HL-60 (cell line): ENCODE data around the gene TMEM258.

Source experiments
- DNase-seq, 2 experiments: peaks; one replicate each; pipeline ENCODE4 v3.0.0-alpha.2; 2010 to 2020; ENCODE audit warnings: low read depth in 1 of 2, low spot score in 1 of 2
- H3K27ac ChIP-seq: fragments of 250-450 bp; sonication (Bioruptor Pico); replicated peaks from 2 replicates; pipeline ENCODE4 v1.5.1; 2020; ENCODE audit warnings: mild to moderate bottlenecking, moderate library complexity
- H3K27me3 ChIP-seq: fragments of 250-450 bp; sonication (Bioruptor Pico); 2 replicates; pipeline ENCODE4 v1.5.1; 2021; ENCODE audit warnings: mild to moderate bottlenecking, moderate library complexity; ENCODE audit not compliant: insufficient read depth, poor library complexity, severe bottlenecking
- H3K4me3 ChIP-seq: replicated peaks from 2 replicates; pipeline ENCODE4 v1.5.1; 2011; ENCODE audit warnings: mild to moderate bottlenecking, control low read depth, low read length; ENCODE audit not compliant: insufficient read depth
- GABPA ChIP-seq: IDR thresholded peaks from 2 replicates; pipeline ENCODE4 v1.6.1; 2012; ENCODE audit warnings: low read depth
- POLR2AphosphoS5 ChIP-seq: IDR thresholded peaks from 2 replicates; pipeline ENCODE4 v1.6.1; 2012; ENCODE audit warnings: low read depth
- SPI1 ChIP-seq: IDR thresholded peaks from 2 replicates; pipeline ENCODE4 v1.6.1; 2012; ENCODE audit warnings: low read depth, mild to moderate bottlenecking, borderline replicate concordance
- TF ChIP-seq, protein P1 (sequence below): IDR thresholded peaks from one replicate; pipeline ENCODE4 v1.5.1; 2011; ENCODE audit warnings: low read length, control low read depth, inconsistent platforms; ENCODE audit not compliant: insufficient read depth
- TF ChIP-seq, protein P2 (sequence below): IDR thresholded peaks from 2 replicates; pipeline ENCODE4 v1.6.1; 2012; ENCODE audit warnings: low read depth; ENCODE audit not compliant: insufficient replicate concordance

TMEM258 gene

GRCh38 chr11:61814958-61815789, 22.8 kb upstream of the TMEM258 start:
- no peak; the same call in none of the 2 replicates for TF ChIP-seq POLR2AphosphoS5
- TF ChIP-seq GABPA = no peak
- TF ChIP-seq, protein P1, sequence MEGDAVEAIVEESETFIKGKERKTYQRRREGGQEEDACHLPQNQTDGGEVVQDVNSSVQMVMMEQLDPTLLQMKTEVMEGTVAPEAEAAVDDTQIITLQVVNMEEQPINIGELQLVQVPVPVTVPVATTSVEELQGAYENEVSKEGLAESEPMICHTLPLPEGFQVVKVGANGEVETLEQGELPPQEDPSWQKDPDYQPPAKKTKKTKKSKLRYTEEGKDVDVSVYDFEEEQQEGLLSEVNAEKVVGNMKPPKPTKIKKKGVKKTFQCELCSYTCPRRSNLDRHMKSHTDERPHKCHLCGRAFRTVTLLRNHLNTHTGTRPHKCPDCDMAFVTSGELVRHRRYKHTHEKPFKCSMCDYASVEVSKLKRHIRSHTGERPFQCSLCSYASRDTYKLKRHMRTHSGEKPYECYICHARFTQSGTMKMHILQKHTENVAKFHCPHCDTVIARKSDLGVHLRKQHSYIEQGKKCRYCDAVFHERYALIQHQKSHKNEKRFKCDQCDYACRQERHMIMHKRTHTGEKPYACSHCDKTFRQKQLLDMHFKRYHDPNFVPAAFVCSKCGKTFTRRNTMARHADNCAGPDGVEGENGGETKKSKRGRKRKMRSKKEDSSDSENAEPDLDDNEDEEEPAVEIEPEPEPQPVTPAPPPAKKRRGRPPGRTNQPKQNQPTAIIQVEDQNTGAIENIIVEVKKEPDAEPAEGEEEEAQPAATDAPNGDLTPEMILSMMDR = no peak
- no peak; the same call in 1 of the 2 replicates for TF ChIP-seq SPI1
- TF ChIP-seq, protein P2, sequence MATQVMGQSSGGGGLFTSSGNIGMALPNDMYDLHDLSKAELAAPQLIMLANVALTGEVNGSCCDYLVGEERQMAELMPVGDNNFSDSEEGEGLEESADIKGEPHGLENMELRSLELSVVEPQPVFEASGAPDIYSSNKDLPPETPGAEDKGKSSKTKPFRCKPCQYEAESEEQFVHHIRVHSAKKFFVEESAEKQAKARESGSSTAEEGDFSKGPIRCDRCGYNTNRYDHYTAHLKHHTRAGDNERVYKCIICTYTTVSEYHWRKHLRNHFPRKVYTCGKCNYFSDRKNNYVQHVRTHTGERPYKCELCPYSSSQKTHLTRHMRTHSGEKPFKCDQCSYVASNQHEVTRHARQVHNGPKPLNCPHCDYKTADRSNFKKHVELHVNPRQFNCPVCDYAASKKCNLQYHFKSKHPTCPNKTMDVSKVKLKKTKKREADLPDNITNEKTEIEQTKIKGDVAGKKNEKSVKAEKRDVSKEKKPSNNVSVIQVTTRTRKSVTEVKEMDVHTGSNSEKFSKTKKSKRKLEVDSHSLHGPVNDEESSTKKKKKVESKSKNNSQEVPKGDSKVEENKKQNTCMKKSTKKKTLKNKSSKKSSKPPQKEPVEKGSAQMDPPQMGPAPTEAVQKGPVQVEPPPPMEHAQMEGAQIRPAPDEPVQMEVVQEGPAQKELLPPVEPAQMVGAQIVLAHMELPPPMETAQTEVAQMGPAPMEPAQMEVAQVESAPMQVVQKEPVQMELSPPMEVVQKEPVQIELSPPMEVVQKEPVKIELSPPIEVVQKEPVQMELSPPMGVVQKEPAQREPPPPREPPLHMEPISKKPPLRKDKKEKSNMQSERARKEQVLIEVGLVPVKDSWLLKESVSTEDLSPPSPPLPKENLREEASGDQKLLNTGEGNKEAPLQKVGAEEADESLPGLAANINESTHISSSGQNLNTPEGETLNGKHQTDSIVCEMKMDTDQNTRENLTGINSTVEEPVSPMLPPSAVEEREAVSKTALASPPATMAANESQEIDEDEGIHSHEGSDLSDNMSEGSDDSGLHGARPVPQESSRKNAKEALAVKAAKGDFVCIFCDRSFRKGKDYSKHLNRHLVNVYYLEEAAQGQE = no peak
- Histone ChIP-seq H3K4me3 (peak overlapping the region; percentile 52), H3K27ac (no peak overlapping the region), H3K27me3 (peaks cover 33% of the 10 kb centered on the region)
- peak; percentile 25 to 84 for DNase-seq

- H3K27ac ChIP-seq = no peak overlapping the region
- peaks cover 33% of the 10 kb centered on the region for H3K27me3 ChIP-seq
- DNase-seq = no peak
- H3K4me3 ChIP-seq = peak overlapping the region; percentile 52
- no peak for TF ChIP-seq GABPA
- TF ChIP-seq SPI1 = 0 out of 2 replicates have a peak, but pooled peaks have one; percentile 27
- TF ChIP-seq, protein P1 = no peak
- no peak for TF ChIP-seq POLR2AphosphoS5
- TF ChIP-seq, protein P2 = no peak
Measured at GRCh38 chr11:61814247-61814957, 22.0 kb upstream of the TMEM258 start.

- Histone ChIP-seq H3K4me3 (no peak overlapping the region), H3K27ac (no peak overlapping the region), H3K27me3 (peaks cover 28% of the 10 kb centered on the region)
- DNase-seq = no peak
- TF ChIP-seq POLR2AphosphoS5 (no peak), SPI1 (no peak), GABPA (no peak)
- TF ChIP-seq, protein P2 = no peak
- TF ChIP-seq, protein P1 = no peak
Measured at GRCh38 chr11:61812736-61813411, 20.5 kb upstream of the TMEM258 start.
